DMS114 treated with DMSO at 0.1 percent for 48 hours (cell line): ENCODE data around the gene CDIP1.

Experiments used
- DNase-seq: peaks from one replicate; lab custom pipeline; 2025; ENCODE audit not compliant: unreplicated experiment; lab: John Stamatoyannopoulos, UW

CDIP1 gene

GRCh38 chr16:4539716-4540284 is 1.2 kb upstream of the CDIP1 start:
- no peak for DNase-seq

- no peak for DNase-seq
Observed at GRCh38 chr16:4537376-4538343, 913 bp downstream of the CDIP1 start.

DNA sequence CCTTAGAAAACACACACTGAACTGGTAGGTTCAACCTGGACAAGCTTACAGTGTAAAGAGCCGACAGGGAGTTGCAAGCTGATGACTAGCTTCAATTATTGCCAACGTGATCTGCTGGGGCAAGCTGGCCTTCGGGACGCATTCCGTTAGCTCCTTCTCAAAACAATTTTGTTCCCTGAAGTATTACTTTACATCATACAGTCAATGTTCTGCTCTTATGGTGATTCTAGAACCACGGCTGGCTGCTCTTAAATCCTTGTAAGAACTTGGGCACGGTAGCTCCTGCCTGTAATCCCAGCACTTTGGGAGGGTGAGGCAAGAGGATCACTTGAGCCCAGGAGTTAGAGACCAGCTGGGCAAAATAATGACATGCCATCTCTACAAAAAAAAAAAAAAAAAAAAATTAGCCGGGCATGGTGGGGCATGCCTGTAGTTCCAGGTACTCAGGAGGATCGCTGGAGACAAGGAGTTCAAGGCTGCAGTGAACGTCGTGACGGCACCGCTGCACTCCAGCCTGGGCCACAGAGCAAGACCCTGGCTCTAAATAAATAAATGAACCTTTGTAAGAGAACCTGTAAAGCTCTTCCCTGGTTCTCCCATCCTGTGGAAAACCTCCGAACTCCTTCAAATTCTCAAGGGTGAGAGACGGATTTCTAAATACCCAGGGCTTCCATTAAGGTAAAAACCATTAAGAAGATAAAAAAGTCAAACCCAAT is 2.0 kb downstream of the CDIP1 start:
- DNase-seq, result no peak

DNA sequence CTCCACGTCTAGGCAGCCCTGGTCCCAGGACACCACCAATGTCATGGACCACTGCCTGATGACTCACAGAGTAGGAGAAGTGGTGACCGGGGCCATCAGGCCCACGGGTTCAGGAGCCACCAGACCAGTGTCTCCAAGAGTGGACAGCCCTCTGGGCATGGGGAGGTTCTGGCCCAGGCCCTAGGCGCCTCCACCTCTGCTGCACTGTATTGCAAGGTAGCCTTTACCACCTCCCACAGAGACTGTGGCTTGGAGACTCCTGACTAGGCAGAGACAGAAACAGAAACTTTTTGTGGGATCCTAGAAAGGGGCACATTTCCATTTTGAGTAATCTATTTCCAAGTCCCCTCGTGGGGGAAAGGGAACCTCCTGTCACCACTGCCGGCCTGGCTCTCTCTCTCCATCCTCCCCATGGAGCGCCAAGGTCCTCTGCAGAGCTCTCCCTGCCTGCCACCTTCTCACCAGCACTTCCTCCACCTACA is 2.9 kb downstream of the CDIP1 start:
- DNase-seq, result no peak

GRCh38 chr16:4534151-4534790 is 4.3 kb downstream of the CDIP1 start:
- no peak for DNase-seq

GRCh38 chr16:4533490-4533889 is 5.1 kb downstream of the CDIP1 start:
- no peak for DNase-seq

- DNase-seq, result no peak
Observed at GRCh38 chr16:4532238-4532637, 6.3 kb downstream of the CDIP1 start.

DNA sequence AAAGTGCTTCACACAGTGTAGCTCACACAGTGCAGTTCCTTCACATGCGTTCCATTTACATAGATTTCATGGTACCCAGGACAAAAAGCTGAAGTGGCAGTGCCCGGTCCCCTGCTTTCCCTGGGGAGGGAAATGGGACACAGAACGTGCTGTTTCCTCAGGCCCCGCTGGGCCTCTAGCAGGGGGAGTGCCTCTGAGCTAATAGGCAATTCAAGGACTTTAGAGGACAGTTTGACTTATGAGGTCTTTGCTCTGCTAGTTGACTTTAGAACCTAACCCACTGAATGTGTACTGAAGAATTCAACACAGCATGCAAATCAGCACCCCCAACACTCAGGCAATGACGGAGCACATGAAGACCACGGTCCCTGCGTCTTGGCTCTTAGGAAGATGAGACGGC is 6.8 kb downstream of the CDIP1 start:
- no peak for DNase-seq

GRCh38 chr16:4529085-4530060 is 9.2 kb downstream of the CDIP1 start:
- no peak for DNase-seq

DNA sequence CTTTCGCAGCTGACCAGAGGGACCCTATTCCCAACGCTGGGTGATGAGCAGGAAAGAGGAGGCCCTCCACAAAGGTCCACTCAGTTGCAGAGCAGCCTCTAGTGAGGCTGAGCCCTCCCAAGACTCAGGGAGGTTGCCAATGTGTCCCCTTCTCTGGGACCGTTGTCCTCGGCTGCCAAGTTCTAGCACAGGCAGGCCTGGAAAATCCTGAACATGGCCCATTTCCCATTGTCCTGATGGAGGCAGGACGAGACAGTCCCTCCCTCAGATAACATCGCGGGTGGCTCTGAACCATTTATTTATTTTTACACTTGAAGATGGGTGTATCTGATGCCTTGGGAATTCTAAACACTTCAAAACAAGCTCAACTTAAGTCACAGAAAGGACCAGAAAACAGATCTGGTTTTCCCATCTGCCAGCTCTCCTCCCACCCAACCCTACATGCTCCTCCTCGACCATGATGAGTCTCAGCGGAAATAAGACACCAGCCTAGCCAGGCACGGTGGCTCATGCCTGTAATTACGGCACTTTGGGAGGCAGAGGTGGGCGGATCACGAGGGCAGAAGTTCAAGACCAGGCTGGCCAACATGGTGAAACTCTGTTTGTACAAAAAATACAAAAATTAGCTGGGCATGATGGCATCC is 12.8 kb downstream of the CDIP1 start:
- no peak for DNase-seq

- no peak for DNase-seq
Observed at GRCh38 chr16:4525069-4525468, 13.5 kb downstream of the CDIP1 start.

DNA sequence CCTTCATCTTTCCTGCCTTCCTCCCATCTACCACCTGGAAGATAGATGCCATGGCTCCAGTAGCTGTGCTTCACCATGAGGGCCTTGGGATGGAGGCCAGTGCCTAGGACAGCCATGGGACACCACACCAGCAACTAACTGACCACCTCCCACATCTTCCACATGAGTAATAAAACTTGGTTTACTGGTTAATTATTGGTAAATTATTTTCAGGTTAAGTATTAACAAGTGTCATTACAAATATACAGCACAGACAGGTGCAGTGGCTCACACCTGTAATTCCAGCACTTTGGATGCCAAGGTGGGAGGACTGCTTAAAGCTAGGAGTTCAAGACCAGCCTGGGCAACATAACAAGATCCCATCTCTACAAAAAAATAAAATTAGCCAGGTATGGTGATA is 14.0 kb downstream of the CDIP1 start:
- DNase-seq, result no peak

GRCh38 chr16:4523686-4524085 is 14.9 kb downstream of the CDIP1 start:
- DNase-seq, result no peak

DNA sequence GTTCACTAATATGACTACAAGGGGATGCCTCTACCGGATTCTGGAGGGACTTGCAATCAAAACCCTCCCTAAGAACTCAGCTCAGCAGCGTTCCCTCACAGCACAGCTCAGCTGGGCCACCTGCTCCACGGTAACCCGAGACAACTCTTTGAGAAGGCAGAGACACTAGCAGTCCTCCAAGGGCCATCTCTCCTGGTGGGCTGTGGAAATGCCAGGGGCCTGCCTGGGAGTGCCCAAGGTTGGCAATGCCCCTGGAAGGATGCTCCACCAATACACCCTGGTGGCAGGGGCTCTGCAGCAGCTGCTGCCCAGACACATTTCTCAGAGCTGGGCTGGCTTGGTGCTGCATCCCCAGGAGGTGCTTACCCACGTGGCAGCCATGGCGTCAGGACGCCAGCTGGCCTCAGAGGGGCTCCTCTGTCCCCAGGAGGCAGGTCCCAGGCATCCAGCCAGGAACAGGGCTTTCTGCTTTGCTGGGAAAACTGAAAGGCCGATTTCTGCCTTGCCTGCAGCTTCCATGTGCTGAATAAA is 16.5 kb downstream of the CDIP1 start:
- DNase-seq, result no peak

DNA sequence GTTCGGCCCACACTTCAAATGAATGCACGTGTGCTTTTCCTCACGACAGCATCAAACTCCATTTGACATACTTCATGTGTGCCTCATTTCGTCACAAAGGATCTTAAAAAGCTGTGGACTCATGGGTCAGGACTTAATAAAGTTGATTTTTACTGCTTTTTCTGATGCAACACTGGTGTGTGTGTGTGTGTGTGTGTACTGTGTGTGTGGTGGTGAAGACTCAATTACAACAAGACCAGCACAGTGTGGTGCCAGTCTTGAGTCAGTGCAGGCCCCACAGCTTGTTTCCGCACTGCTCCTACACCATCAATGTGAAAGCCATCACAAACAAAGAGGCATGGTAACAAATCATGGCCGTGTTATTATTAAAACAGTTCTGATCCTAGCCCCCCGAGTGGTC is 17.7 kb downstream of the CDIP1 start:
- no peak for DNase-seq

DNA sequence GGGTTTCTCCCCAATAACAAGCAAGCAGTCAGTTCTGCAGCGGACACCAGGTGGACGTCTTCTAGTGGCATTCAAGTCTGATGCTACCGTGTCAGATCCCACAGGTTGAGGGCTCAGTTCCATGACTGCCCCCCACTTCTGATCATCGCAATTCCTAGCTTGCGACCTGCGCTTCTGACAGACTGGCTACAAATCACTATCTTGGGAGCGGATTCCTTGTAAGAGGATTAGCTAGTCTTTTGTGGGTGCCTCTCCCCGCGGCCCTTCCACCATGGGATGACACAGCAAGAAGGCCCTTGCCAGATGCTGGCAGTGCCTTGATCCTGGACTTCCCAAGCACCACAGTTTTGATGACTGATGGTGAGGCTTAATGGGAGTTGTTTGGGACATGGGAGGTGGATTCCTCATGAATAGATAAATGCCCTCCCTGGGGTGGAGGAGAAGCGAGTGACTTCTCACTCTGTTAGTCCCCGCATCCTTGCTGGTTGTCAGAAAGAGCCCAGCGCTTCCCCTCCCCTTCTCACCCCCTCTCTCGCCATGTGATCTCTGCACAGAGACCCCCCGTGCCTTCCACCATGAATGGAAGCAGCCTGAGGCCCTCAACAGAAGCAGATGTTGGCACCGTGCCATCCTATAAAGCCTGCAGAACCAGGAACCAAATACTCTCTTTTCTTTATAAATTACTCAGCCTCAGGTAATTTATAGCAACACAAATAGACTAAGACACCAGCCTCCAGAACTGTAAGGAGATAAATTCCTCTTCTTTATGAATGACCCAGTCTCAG is 19.1 kb downstream of the CDIP1 start:
- no peak for DNase-seq

DNA sequence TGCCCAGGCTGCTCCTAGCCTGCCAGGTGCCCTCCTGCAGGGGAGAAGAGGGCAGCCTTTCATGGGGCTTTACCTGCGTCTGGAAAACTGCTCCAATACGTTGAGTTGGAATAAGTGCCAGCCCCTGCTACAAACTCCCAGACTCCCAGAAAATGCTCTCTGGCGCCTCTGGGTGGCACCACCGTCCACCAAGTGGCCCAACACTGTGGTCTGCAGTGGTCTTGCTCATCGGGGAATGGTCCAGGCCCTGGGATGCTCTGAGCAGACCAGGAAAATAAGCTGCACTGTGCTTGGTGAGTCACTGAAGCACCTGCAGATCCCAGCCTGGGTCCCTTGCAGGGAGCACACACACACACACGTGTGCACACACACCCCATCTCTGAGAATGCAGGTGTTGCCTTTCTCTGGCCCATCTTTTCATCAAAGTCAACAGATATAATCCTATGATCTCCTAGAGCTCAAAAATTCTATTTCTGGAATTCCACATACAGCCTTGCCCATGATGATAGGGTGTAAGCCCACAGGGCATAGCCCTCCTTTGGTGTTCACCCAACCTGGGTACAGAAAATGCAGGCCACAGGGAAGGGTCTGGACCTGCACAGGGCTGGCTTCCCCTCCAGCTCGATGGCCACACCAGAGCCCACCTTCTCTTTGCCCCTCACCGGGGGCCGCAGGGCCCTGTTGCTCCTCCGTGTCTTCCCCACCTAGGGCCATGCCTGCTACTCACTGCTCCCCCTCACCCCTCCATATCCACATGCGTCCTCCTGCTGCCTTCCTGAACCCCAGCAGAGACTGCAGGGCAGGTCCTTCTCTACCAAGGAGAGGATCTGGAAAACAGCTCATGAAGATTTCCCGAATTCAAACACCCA is 20.5 kb downstream of the CDIP1 start:
- DNase-seq, result peak; percentile 24
